ENCODE measurements around the gene ANKRD42.
"Not testable (repeated sequence)": the region's sequence is repeated elsewhere in the genome, so short reads cannot be mapped to it uniquely, and the experiment has no call there.

GRCh38 chr11:83271734-83272133 is 78.2 kb downstream of the ANKRD42 start:
- TF ChIP-seq EZH2 (IDR thresholded peaks at IDR 0.05; ENCODE audit: borderline replicate concordance, low read depth, low read length, severe bottlenecking); CTCF (IDR thresholded peaks at IDR 0.05; ENCODE audit: borderline replicate concordance, extremely low read depth, low read length, poor library complexity, severe bottlenecking): not testable (repeated sequence)

All from DND-41 (cell line).